ENCODE results near the gene ZNF516.

DNA sequence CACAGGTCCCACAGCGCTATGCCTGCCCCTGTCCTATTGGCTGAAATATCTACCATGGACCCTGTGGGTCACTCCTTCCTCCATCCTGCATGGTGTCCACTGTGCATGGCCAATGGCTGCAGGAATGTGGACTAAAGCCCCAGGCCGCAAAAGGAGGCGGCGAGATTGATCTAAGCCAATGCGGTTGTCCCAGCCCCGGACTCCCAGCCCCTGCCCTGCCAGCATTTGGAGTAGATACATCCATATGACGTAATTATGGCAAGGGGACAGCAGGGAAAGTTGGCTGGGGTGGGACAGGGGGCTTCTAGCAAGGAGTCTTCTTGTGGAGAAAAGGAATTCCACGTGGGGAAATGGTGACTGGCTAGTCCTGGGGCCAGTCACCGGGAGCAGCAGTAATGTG, 11.4 kb upstream of the ZNF516 start:
- TF ChIP-seq FOXM1 (IDR thresholded peaks at IDR 0.05; ENCODE audit: borderline replicate concordance, low read depth): no peak
- TF ChIP-seq, protein P1, sequence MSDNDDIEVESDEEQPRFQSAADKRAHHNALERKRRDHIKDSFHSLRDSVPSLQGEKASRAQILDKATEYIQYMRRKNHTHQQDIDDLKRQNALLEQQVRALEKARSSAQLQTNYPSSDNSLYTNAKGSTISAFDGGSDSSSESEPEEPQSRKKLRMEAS (IDR thresholded peaks at IDR 0.05): no peak
- TF ChIP-seq EGR1 (IDR thresholded peaks at IDR 0.05): no peak
- TF ChIP-seq EP300 (IDR thresholded peaks at IDR 0.05; ENCODE audit: borderline replicate concordance): no peak
- no peak for TF ChIP-seq TAF1 (IDR thresholded peaks at IDR 0.05; ENCODE audit: low read depth)
- TF ChIP-seq, protein P2, sequence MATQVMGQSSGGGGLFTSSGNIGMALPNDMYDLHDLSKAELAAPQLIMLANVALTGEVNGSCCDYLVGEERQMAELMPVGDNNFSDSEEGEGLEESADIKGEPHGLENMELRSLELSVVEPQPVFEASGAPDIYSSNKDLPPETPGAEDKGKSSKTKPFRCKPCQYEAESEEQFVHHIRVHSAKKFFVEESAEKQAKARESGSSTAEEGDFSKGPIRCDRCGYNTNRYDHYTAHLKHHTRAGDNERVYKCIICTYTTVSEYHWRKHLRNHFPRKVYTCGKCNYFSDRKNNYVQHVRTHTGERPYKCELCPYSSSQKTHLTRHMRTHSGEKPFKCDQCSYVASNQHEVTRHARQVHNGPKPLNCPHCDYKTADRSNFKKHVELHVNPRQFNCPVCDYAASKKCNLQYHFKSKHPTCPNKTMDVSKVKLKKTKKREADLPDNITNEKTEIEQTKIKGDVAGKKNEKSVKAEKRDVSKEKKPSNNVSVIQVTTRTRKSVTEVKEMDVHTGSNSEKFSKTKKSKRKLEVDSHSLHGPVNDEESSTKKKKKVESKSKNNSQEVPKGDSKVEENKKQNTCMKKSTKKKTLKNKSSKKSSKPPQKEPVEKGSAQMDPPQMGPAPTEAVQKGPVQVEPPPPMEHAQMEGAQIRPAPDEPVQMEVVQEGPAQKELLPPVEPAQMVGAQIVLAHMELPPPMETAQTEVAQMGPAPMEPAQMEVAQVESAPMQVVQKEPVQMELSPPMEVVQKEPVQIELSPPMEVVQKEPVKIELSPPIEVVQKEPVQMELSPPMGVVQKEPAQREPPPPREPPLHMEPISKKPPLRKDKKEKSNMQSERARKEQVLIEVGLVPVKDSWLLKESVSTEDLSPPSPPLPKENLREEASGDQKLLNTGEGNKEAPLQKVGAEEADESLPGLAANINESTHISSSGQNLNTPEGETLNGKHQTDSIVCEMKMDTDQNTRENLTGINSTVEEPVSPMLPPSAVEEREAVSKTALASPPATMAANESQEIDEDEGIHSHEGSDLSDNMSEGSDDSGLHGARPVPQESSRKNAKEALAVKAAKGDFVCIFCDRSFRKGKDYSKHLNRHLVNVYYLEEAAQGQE (IDR thresholded peaks at IDR 0.05; ENCODE audit: low read depth): no peak
